ENCODE measurements around the gene CXCL5.

GRCh38 chr4:73979407-73979957 is 19.0 kb downstream of the CXCL5 start:
- TF ChIP-seq POLR2A (IDR thresholded peaks at IDR 0.05; ENCODE audit: low read length) (no peak), GATA1 (IDR thresholded peaks at IDR 0.05; ENCODE audit: low read depth, low read length) (no peak)

Data from erythroblast (primary cell).